Hepatocyte (in vitro differentiated cells): ENCODE measurements around the gene IL1R2. TPM values are rescaled to one million over a fixed set of nuclear protein-coding genes. Genes with fewer than 3 reads are reported as not detected.
A peak's percentile ranks its signal among the peaks of the same experiment; 100 is the strongest.

Experiments
- DNase-seq: peaks from one replicate; pipeline ENCODE4 v3.0.0-alpha.2; 2016; ENCODE audit warnings: low spot score
- H2AFZ ChIP-seq: fragments of 200-600 bp; sonication (generic); 2 replicates; pipeline ENCODE4 v1.6.0; 2016; ENCODE audit warnings: antibody characterized with exemption, mild to moderate bottlenecking
- H3K27ac ChIP-seq: fragments of 200-600 bp; sonication (generic); 2 replicates; pipeline ENCODE4 v1.5.1; 2016; ENCODE audit warnings: mild to moderate bottlenecking
- H3K27me3 ChIP-seq: fragments of 200-600 bp; sonication (generic); 2 replicates; pipeline ENCODE4 v1.6.1; 2016
- H3K36me3 ChIP-seq: fragments of 200-600 bp; sonication (generic); replicated peaks from 2 replicates; pipeline ENCODE4 v1.5.1; 2016; ENCODE audit warnings: low read depth; ENCODE audit not compliant: insufficient read depth
- H3K4me1 ChIP-seq: fragments of 200-600 bp; sonication (generic); 2 replicates; pipeline ENCODE4 v1.5.1; 2016; ENCODE audit warnings: mild to moderate bottlenecking, moderate library complexity; ENCODE audit not compliant: insufficient read depth
- H3K4me2 ChIP-seq: fragments of 200-600 bp; sonication (generic); 2 replicates; pipeline ENCODE4 v1.6.0; 2016
- H3K4me3 ChIP-seq: fragments of 200-600 bp; sonication (generic); 2 replicates; pipeline ENCODE4 v1.5.1; 2016; ENCODE audit warnings: mild to moderate bottlenecking
- H3K79me2 ChIP-seq: fragments of 200-600 bp; sonication (generic); 2 replicates; pipeline ENCODE4 v1.6.0; 2017; ENCODE audit warnings: mild to moderate bottlenecking
- H3K9me2 ChIP-seq: fragments of 200-600 bp; sonication (generic); replicated peaks from 2 replicates; pipeline ENCODE4 v1.6.0; 2017; ENCODE audit warnings: mild to moderate bottlenecking; ENCODE audit not compliant: insufficient read depth
- H3K9me3 ChIP-seq: fragments of 200-600 bp; sonication (generic); 2 replicates; pipeline ENCODE4 v1.5.1; 2016; ENCODE audit warnings: low read depth, mild to moderate bottlenecking
- H4K20me1 ChIP-seq: fragments of 200-600 bp; sonication (generic); 2 replicates; pipeline ENCODE4 v1.6.0; 2016; ENCODE audit warnings: mild to moderate bottlenecking; ENCODE audit not compliant: insufficient read depth, poor library complexity, severe bottlenecking
- EZH2 ChIP-seq: fragments of 200-600 bp; sonication (generic); IDR thresholded peaks from 2 replicates; pipeline ENCODE4 v1.6.1; 2016; ENCODE audit warnings: antibody characterized with exemption, mild to moderate bottlenecking, borderline replicate concordance
- EZH2phosphoT487 ChIP-seq: fragments of 200-600 bp; sonication (generic); IDR thresholded peaks from one replicate; pipeline ENCODE4 v1.6.1; 2018; ENCODE audit warnings: antibody characterized with exemption, mild to moderate bottlenecking, low read depth, moderate library complexity; ENCODE audit not compliant: unreplicated experiment, severe bottlenecking
- WGBS: methylation state at CpG from one replicate; pipeline ENCODE4 v1.1.6; 2016; ENCODE audit warnings: low lambda C conversion rate; ENCODE audit errors: missing lambda C conversion rate; 5-methylcytosine and 5-hydroxymethylcytosine counted together
- polyA plus RNA-seq: library from polyadenylated mRNA; unstranded; fragments of >200 nt; fragmentation: Nextera tagmentation; extraction: Ambion mirVana; gene quantifications from 2 replicates; pipeline ENCODE4 v1.2.1, GENCODE V29; 2016
- total RNA-seq: library from RNA; depleted of rRNA; stranded (reverse); fragments of >200 nt; gene quantifications from 2 replicates; pipeline ENCODE4 v1.2.3, GENCODE V29; 2014
- TF ChIP-seq, protein P1 (sequence below): fragments of 200-600 bp; sonication (generic); IDR thresholded peaks from 2 replicates; pipeline ENCODE4 v1.5.1; 2016; ENCODE audit warnings: antibody characterized with exemption, mild to moderate bottlenecking; ENCODE audit not compliant: poor library complexity

The IL1R2 gene
- total and polyA plus RNA-seq, 2 experiments from 2014 or later, result 1.3 to 5.8 TPM

DNA sequence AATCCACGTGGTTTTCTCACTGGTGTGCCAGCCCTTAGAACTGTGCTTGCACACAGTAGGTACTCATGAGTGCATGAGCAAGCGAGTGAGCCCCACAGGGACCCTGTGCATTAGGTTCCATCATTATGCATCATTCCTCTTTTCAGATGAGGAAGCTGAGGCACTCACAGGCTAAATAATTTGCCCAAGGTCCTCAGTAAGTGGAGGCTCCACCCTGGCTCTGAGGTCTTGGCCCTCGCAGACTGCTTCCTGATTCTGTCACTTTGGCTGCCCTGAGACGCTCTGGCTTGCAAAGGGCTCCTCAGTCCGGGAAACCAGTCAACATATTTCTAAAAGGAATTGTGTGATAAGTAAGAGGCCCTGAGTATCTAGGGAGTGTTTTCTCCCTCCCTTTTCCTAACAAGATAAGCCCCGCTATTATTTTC, 71.7 kb downstream of the IL1R2 start:
- H3K4me1 ChIP-seq, result peaks cover 37% of the 10 kb centered on the region
- no peak for TF ChIP-seq EZH2
- TF ChIP-seq EZH2phosphoT487, result no peak
- TF ChIP-seq, protein P1, sequence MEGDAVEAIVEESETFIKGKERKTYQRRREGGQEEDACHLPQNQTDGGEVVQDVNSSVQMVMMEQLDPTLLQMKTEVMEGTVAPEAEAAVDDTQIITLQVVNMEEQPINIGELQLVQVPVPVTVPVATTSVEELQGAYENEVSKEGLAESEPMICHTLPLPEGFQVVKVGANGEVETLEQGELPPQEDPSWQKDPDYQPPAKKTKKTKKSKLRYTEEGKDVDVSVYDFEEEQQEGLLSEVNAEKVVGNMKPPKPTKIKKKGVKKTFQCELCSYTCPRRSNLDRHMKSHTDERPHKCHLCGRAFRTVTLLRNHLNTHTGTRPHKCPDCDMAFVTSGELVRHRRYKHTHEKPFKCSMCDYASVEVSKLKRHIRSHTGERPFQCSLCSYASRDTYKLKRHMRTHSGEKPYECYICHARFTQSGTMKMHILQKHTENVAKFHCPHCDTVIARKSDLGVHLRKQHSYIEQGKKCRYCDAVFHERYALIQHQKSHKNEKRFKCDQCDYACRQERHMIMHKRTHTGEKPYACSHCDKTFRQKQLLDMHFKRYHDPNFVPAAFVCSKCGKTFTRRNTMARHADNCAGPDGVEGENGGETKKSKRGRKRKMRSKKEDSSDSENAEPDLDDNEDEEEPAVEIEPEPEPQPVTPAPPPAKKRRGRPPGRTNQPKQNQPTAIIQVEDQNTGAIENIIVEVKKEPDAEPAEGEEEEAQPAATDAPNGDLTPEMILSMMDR, result no peak
- H3K27me3 ChIP-seq, result no peaks in the 10 kb centered on the region
- H3K9me2 ChIP-seq, result no peaks in the 10 kb centered on the region
- no peaks in the 10 kb centered on the region for H4K20me1 ChIP-seq
- no peak overlapping the region for H3K4me3 ChIP-seq
- no peak overlapping the region for H2AFZ ChIP-seq
- peak overlapping the region; percentile 92 for H3K27ac ChIP-seq
- H3K36me3 ChIP-seq, result no peaks in the 10 kb centered on the region
- WGBS, result 49% methylated on average over 6 of the region's 6 CpGs
- peak; percentile 54 for DNase-seq
- no peaks in the 10 kb centered on the region for H3K9me3 ChIP-seq
- H3K79me2 ChIP-seq, result no peaks in the 10 kb centered on the region
- H3K4me2 ChIP-seq, result peak overlapping the region; percentile 40

DNA sequence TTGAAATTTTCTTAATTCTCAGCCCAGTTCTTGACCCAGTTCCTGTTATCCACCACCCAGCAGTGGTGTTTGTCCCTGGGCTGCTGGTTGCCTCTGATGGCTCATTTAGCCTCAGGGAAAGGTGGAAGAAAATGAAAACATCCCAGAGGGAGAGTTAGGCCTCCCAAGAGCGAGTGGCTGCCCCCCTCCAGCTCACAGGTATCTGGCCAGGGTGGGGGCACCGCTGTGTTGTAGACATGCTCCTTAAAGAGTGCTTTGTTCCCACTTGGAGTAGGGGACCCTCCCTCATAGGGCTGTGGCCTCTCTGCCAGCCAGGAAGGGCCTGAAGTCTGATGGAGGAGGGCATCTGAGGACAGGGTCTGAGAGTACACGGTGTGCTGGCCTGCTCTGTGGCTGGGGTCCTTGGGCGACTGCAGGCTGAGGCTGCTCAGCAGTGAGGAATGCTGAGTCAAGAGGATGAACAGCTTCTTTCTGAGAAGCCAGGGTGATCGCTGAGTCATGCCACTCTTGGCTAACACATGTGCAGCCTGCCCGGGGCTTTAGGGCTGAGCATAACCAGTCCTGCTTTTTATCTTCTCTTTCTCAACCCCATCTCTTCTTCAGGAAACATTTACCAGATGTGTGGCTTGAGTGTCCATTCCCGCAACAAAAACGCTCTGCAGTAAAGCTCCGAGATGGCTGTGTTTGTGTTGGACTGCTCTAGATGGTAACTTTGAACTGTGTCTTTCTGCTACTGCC, 72.3 kb downstream of the IL1R2 start:
- TF ChIP-seq, protein P1, result no peak
- TF ChIP-seq EZH2 (no peak), EZH2phosphoT487 (no peak)

DNA sequence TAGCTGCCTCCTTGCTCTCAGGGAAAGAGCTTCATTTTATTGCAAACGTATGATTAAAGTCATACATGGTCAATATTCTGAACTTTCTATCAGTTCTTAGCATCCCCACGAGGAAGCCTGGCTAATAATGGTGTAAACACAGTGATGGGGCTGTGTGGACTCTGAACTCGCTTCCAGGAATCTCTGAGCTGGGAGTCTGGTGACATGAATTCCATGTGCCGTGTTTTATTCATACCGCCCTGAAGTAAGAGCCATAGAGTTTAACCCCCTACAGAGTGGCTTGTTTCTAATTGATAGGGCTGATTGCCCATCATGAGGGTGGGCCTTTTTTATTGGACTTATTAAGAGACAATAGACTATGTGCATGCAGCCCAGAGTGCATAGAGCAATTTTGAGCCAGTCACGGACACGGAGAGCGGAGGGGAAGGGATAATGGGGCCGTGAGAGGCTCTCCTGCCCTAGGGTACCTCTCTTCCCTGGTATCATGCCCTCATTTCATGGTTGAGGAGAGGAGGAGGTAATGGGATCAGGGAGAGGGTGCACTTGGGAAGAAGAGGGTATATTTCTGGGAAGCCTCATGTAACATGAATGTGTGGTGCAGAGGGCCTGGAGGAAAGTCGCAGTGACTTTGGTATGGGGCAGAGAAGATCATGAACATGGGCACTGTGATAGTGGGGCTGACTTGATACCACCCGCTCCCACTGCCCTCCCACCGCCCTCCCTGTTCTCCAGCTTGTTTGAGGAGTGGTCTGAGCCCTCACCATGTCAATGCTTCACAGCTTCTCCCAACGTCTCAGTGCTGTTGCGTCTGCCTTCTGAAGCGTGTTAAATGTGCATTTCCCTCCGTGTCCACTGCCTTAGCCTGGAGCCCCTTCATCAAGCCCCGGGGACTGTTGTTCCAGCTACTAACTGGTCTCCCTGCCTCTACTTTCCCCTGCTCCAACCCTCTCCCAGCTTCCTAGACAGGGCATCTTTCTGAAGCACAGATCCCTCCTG, 73.2 kb downstream of the IL1R2 start:
- H3K4me1 ChIP-seq, result peaks cover 43% of the 10 kb centered on the region
- peak; percentile 66 for DNase-seq
- H2AFZ ChIP-seq, result no peak overlapping the region
- H4K20me1 ChIP-seq, result no peaks in the 10 kb centered on the region
- H3K4me2 ChIP-seq, result peak overlapping the region; percentile 61
- TF ChIP-seq EZH2phosphoT487, result no peak
- TF ChIP-seq, protein P1, result no peak
- no peak for TF ChIP-seq EZH2
- H3K4me3 ChIP-seq, result no peak overlapping the region
- H3K79me2 ChIP-seq, result no peaks in the 10 kb centered on the region
- WGBS, result 59% methylated on average over 17 of the region's 17 CpGs
- H3K27ac ChIP-seq, result peak overlapping the region; percentile 82
- no peaks in the 10 kb centered on the region for H3K36me3 ChIP-seq
- H3K9me3 ChIP-seq, result no peaks in the 10 kb centered on the region
- no peaks in the 10 kb centered on the region for H3K9me2 ChIP-seq
- no peaks in the 10 kb centered on the region for H3K27me3 ChIP-seq

More for the DNA sequence above, 72.3 kb downstream of the IL1R2 start:
- peaks cover 37% of the 10 kb centered on the region for H3K4me1 ChIP-seq
- no peaks in the 10 kb centered on the region for H4K20me1 ChIP-seq
- DNase-seq, result peak; percentile 92
- peak overlapping the region; percentile 92 for H3K27ac ChIP-seq
- H3K9me3 ChIP-seq, result no peaks in the 10 kb centered on the region
- 27% methylated on average over 9 of the region's 9 CpGs for WGBS
- no peak overlapping the region for H3K4me3 ChIP-seq
- peak overlapping the region; percentile 61 for H3K4me2 ChIP-seq
- no peaks in the 10 kb centered on the region for H3K9me2 ChIP-seq
- no peaks in the 10 kb centered on the region for H3K79me2 ChIP-seq
- H2AFZ ChIP-seq, result no peak overlapping the region
- no peaks in the 10 kb centered on the region for H3K36me3 ChIP-seq
- H3K27me3 ChIP-seq, result no peaks in the 10 kb centered on the region
